Smooth muscle cell of the umbilical artery (primary cell): Measurements from ENCODE around the gene TRAPPC5. TPM values are rescaled to one million over a fixed set of nuclear protein-coding genes. Genes with fewer than 3 reads are reported as not detected.

Experiments used
- total RNA-seq: library from RNA; depleted of rRNA; stranded (reverse); fragments of >200 nt; gene quantifications from 2 replicates; pipeline ENCODE4 v1.2.3, GENCODE V29; 2014

TRAPPC5 gene
- total RNA-seq, result 52.3 and 56.1 TPM in 2 replicates

DNA sequence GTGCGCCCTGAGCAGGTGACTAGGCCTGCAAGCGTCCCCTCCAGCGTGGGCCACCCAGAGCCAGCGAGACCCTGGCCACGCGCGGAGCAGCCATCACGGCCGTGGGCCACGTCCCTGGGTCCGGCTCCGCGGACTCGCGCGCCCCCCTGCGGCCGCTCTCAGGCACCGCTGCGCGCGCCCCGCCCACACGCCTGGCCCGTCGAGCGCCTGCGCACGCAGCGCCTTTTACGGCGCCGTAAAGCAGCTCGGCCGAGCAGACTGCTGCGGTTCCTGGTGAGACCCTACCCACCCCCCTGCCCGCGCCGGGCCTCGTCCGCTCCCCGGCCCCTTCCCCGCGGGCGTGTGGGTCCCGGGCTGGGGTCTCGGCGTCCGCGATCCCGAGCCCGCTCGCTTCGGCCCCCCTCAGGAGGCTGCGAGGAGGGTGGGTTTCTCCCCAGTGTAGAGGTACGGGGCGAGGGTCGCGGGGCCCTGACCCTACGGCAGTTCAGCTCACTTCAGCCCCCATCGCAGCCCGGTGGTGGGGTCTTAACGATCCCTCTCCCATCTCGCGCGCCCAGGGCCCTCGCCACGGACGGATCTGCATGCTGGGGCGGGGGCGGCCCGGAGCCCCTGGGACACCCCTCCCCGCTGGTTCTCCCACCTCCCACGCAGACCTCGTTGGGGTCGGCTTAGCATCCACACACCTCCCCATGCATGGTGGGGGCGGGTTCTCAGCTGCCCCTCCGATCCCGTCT lies at the start of gene TRAPPC5:
Gene TRAPPC5 (plus strand): TSS at position 228 of the 734 bp plus-strand sequence. CDS start 1,421 bp downstream, outside the sequence.

GRCh38 chr19:7633698-7634097 lies 46.9 kb upstream of the TRAPPC5 start, which contains the start of gene PCP2:
Gene PCP2 (minus strand): TSS chr19:7633719. CDS start chr19:7633457, 262 bp downstream.

DNA sequence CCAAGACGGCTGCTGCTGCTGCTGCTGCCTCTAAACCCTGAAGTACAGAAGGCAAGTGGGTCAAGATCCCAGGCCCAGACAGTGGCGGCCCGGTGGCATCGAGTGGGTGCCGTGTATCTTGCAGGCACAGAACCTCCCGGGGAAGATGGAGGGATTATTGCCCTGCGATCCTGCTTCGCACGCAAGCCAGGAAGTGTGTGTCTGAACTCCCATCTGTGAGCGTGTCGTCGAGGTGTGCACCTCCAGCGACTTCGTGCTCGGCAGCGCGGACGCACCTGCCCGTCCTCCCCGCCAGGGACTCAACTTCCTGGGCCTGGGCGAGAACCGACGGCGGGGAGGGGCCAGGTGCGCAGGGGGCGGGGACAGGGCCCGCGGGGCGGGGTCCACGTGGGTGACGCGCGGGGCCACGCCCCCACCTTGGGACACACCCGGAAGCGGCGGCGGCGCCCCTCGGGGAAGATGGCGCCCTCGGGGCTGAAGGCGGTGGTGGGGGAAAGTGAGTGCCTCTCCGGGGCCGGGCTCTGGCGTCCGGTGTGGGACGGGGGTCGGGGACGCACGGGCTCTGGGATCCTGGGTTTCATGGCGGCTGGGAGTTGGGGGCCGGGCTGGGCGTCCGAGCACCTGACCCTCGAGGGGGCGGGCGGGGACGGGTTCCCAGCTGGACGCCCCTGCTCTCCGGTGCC lies 43.8 kb upstream of the TRAPPC5 start, which contains the start of gene STXBP2:
Gene STXBP2 (plus strand): TSS at position 420 of the 683 bp plus-strand sequence. CDS start 40 bp downstream, at position 460.

DNA sequence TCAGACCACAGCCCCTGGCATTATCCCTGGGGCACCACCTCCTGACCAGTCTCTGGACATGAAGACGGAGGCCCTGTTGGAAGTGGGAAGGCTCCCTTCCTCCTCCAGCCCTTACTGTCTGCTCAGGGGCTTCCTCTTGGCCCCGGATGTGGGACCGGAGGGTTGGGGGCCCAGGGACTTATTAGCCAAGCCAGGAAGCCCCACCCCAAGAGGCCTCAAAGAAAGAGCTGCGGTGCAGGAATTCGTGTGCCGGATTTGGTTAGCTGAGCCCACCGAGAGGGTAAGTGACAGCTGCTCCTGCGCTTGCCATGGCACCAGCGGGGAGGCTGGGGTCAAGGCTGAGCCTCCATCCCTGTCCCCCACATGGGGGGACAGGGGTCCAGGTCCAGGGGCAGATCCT lies 11.8 kb upstream of the TRAPPC5 start, which contains the start of gene RETN:
Gene RETN (plus strand): TSS at position 208 of the 400 bp plus-strand sequence. CDS start 278 bp downstream, outside the sequence.

DNA sequence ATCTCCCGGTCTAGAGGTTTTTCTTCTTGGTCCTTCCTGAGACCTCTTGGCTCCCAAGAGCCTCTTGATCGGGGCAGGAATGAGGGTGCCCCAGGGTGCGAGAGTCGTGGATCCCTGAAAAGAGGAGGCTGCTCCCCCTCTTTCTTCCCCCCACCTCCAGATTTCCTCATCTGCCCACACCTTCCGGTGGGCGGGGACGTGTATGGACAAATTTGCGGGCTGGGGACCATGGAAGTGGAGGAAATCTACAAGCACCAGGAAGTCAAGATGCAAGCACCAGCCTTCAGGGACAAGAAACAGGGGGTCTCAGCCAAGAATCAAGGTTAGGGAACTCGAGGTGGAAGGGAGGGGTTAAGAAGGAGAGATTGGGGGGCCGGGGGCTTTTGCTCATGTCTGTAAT lies 3.8 kb upstream of the TRAPPC5 start, which contains the start of gene MCEMP1:
Gene MCEMP1 (plus strand): TSS at position 237 of the 400 bp plus-strand sequence. CDS start 31 bp downstream, at position 268.

DNA sequence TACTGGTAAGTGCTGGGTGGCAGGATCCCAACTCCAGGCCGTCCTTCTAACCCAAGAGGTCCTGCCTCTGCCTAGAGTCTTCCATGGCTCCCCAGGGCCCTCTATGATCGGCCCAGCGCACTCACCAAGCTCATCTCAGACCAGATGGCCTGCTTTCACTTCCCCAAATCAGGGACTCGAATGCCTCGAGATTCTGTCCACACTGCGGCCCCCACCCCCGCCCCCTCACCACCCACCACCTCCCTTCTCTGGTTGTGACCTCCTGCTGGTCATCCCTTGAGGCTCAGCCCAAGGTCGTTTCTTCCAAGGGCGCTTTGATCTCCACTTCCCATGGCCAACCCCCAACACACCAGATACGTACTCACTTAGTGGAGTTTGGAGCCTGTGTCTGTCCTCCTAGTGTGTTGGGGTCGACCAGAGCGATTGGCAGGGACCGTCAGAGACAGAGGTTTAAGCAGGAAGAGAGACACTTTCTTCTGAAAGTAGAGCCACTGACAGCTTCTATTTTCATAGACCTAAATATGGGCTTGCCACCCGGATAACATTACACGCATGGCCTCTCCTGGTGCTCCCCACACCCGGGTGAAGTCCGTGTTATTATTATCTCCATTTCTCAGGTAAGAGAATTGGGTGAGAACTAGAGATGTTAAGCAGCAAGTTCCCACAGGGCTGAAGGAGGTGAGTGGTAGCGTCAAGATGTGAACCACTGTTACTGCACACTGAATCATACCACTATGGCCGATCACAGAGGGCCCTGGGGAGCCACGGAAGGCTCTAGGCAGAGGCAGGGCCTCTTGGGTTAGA lies 21.2 kb downstream of the TRAPPC5 start, which contains the start of gene FCER2:
Gene FCER2 (minus strand): TSS at position 478 of the 804 bp plus-strand sequence. CDS start 2,371 bp downstream, outside the sequence.

DNA sequence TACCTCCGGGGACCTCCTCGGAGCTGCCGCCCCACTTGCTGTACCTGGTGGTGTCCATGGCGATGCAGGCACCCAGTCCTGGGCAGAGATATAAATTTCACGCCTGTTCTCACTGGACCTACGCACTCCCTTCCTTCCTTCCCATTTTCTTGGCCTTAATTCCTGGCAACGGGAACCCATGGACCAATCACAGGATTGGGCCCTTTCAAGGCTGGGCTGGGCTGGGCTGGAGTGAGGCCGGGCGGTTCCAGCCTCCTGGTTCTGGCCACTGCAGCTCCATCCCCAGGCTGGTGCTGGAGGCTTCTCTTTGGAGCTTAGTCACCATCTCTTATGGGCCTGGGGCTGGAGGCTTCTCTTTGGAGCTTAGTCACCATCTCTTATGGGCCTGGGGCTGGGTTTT lies 51.4 kb downstream of the TRAPPC5 start, which contains the start of gene CLEC4G:
Gene CLEC4G (minus strand): TSS at position 66 of the 400 bp plus-strand sequence. CDS start 8 bp downstream, at position 58.

Other genes with a start within 250 kb of the TRAPPC5 start
- 1.5 and 3.3 TPM in 2 replicates for gene PEX11G, start 191.8 kb upstream of the TRAPPC5 start, total RNA-seq
- gene ZNF358, start 164.7 kb upstream of the TRAPPC5 start, total RNA-seq, result 11.9 and 21.5 TPM in 2 replicates
- 4.3 and 5.6 TPM in 2 replicates for gene MCOLN1, start 158.2 kb upstream of the TRAPPC5 start, total RNA-seq
- gene PNPLA6, start 145.1 kb upstream of the TRAPPC5 start, total RNA-seq, result 83.7 and 132 TPM in 2 replicates
- not detected in 2 replicates for gene CAMSAP3, start 85.0 kb upstream of the TRAPPC5 start, total RNA-seq
- gene XAB2, start 51.3 kb upstream of the TRAPPC5 start, total RNA-seq, result 25.2 and 46.3 TPM in 2 replicates
- gene PET100, start 51.0 kb upstream of the TRAPPC5 start, total RNA-seq, result 7.5 and 8.6 TPM in 2 replicates
- not detected in 2 replicates for gene PCP2, start 47.1 kb upstream of the TRAPPC5 start, total RNA-seq
- gene STXBP2, start 43.7 kb upstream of the TRAPPC5 start, total RNA-seq, result 7.7 and 18.5 TPM in 2 replicates
- not detected in 2 replicates for gene RETN, start 11.8 kb upstream of the TRAPPC5 start, total RNA-seq
- not detected in 2 replicates for gene MCEMP1, start 3.7 kb upstream of the TRAPPC5 start, total RNA-seq
- not detected in 2 replicates for gene FCER2, start 21.3 kb downstream of the TRAPPC5 start, total RNA-seq
- gene CLEC4G, start 51.3 kb downstream of the TRAPPC5 start, total RNA-seq, result not detected in 2 replicates
- not detected in 2 replicates for gene CD209, start 66.7 kb downstream of the TRAPPC5 start, total RNA-seq
- gene CLEC4M, start 82.4 kb downstream of the TRAPPC5 start, total RNA-seq, result not detected in 2 replicates
- gene EVI5L, start 149.4 kb downstream of the TRAPPC5 start, total RNA-seq, result 19.0 and 25.4 TPM in 2 replicates
- gene PRR36, start 193.6 kb downstream of the TRAPPC5 start, total RNA-seq, result 0.09 TPM in 1 of 2 replicates, not detected in the other
- 5.9 TPM in 2 replicates for gene LRRC8E, start 207.7 kb downstream of the TRAPPC5 start, total RNA-seq
- 7.4 and 13.7 TPM in 2 replicates for gene MAP2K7, start 223.0 kb downstream of the TRAPPC5 start, total RNA-seq
- gene TGFBR3L, start 234.0 kb downstream of the TRAPPC5 start, total RNA-seq, result 1.7 and 2.7 TPM in 2 replicates
- gene SNAPC2, start 239.5 kb downstream of the TRAPPC5 start, total RNA-seq, result 9.5 and 19.7 TPM in 2 replicates
- 2.1 and 9.5 TPM in 2 replicates for gene CTXN1, start 245.3 kb downstream of the TRAPPC5 start, total RNA-seq